ENCODE data around the gene PIGS.

The PIGS gene

DNA sequence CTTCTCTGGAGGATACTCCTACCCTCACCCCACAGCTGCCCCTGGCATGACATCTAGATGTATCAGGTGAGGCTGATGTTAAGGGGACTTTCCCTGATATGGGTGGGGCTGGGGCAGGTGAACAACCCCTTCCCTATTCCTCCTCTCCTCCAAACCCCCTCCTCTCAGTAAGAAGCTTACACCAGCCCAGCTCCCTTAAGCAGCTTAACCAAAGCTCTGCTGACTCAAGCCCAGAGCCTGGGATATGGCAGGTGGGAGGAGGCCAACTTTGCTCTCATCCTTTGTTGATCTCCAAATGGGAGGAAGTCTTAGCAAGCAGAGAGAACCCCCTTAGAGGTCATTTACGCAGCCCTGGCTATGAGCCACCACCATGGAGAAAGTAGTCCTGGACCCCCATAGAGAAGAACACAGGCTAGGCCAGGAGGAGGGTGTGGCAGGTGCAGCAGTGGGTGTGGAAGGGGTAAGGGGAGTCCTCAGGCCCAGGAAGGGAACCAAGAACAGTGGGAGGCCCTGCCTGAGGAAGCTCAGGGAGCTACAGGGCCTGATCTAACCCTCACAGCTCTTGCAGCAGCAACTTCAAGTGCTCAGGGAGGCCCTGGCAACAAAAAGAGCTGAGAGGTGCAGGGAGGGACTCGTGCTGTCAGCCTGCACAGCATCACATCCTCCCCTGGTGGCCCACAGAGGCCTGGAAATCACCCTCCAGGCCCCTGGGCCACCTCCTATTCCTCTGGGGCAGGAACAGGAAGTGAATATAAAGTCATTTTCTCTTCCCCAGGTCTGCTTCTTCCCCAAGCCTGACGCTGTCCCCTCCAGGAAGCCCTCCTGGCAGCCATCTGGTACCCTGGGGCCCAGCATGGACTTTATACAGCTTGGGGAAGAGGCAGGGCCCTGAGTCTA, 21.8 kb downstream of the PIGS start:
- DNase-seq, result no peak

DNA sequence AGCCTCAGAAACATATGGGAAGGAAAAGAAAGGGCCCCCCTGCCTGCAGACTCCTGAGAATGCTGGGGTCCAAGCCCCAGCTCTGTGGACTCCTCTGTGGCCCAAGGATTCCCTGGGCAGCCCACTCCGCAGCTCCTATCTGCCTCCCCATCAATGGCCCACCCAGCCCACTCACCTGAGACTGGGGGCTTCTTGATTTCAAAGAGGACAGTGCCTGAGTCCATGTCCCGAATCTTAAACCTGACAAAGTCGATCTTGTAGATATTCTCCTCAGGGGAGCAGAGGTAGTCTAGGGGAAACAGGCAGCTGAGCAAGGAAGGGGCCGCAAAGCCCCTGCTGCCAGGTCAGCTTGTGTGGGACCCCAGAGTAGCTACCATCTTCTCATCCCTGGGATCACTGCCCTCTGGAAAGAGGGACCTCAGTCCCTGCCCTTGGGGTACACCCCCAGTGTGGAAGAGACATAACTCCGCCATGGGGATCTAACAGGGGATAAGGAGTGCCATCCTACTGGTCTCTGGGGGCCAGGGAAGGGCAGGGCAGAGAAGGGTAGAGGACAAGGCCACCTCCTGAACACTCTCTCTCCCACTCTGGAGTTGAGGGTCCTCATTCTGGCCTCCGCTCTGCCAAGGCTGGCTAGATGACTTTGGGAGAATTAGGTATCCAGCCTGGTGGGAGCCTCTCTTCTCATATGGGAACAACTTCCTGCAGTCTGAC, 22.8 kb downstream of the PIGS start:
- DNase-seq, result no peak

DNA sequence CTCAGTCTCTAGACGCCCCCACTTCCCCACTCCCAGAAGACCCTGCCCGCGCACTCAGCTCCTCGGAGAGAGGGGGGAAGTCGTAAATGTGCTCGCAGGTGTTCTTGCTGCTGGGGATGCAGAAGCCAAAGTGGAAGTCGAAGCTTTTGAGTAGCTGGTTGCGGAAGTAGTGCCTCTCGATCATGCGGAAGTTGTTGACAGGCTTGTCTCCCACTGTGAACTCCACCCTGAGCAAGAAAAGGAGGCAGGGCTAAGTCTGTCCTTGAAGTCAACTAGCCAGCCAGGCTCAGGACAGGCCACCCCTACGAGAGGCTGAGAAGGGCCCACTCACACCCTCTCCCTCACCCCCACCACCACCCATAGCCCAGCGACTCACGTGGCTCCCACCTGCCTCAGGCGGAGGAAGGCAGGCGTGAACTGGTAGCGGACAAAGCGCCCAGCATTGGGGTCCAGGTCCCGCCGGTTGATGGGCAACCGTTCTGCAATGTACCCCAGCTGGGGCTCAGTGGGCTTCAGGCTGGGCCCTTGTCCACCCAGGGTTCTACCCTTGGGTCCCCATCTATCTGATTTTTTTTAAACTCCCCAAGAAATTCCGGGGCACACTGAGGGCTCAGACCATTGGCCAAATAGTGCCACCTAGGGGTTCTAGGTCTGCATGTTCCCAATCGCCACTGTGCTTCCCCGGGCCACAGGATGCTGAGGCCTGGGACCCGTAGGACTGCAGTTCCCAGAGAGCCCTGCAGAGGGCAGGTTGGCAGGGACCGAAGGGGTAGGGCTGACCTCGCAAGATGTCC, 23.5 kb downstream of the PIGS start:
- peak; percentile 72 for DNase-seq

DNA sequence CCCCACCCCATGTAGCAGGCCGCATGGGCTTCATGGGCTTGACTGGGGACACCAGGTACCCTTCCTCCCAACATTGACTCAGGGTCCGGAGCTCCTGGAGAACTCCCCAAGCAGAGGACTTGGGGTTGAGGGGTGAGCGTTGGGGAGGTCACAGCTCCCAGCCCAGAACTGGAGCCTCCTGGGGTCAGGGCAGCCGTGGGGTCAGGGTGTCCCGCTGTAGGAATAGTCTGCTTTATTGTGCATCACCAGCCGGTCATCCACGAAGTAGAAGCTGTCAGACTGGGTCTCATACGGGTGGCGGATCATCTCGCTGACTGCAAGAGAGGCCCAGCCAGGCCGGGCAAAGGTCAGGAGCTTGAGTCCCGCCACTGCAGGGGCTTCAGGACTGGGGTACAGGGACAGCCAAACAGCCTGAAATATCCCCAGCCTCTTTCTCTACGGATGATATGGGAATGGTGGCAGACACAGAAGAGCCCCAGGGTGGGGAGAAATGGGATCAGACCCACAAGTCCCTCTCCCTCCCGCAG, 24.2 kb downstream of the PIGS start:
- no peak for DNase-seq

DNA sequence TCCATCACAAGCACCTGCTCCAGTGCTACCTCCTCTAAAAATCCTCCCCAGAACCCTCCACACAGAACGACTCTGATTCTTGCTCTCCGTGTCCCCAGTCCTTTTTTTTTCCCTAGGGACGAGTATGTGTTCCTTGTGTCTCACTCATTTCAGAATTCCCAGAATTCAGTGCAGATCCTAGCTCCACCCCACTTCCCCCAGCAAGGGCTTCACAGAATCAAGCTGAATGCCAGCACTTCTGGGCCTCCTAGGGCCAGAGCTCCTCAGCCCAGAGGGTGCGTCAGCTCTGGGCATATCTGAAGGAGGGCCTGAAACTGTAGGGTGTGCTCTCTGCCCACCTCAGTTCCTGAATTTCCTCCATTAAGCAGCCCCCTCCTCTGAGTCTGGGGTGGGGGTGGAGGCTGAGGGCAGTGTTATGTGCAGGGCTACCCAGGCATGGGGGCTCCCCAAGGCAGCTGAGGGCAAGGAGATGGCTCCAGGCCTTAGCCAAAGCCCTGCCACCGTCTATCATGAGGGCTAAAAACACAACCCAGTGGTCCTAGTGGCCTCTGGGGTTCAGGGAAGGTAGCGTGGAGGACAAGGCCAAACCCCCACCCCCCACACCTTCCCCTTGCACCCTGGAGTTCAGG, 25.4 kb downstream of the PIGS start:
- peak; percentile 22 for DNase-seq

DNA sequence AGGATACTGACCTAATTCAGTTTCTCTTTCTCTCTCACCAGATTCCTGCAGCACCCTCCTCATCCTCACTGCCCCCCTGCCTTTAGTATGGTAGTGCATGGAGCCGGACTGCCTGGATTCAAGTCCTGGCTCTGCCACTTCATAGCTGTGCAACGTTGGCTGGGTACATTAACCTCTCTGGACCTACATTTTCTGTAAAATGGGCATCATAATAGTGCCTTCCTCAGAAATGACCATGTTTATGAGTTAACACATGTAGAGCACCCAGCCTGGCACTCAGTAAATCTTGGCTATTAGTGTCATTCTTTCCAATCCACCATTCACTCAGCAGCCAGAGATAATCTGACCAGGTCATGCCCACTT, 26.2 kb downstream of the PIGS start:
- DNase-seq, result no peak

- no peak for DNase-seq
Observed at GRCh38 chr17:28544402-28545140, 26.8 kb downstream of the PIGS start.

GRCh38 chr17:28541439-28541838, 29.9 kb downstream of the PIGS start:
- no peak for DNase-seq

DNA sequence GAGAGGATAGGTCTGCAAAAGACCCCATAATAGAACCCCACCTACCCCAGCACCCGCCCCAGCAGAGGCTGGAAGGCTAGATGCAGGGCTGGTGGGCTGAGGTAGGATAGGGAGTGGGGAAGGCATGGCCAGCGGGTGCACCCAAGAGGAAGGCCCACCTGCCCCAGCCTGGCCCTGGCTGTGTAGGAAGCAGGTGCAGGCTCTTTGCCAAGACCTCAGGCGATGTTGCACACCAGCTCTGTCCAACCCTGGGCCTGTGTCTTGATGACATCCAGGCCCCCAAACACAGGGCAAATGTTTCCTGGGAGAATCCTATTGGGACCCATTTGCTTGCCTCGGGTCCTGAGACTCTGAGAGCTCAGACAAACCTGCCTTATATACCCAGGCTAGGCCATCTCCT, 31.1 kb downstream of the PIGS start:
- no peak for DNase-seq

GRCh38 chr17:28538296-28538895, 32.9 kb downstream of the PIGS start:
- DNase-seq, result no peak

DNA sequence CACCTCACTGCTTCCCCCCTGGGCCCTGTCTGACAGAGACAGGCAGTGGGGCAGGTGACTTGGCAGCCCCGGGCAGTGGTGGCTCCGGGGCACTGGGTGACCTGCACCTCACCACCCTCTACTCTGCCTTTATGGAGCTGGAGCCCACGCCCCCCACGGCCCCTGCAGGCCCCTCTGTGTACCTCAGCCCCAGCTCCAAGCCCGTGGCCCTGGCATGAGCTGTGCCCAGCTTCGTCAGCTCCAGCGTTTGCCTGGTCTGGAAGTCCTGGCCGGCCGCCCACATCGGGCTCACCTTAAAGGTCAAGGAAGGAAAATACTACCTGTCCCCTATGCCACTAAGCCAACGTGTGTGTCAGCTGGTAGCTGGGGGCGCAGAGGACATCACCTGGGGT, 34.1 kb downstream of the PIGS start:
- no peak for DNase-seq

DNA sequence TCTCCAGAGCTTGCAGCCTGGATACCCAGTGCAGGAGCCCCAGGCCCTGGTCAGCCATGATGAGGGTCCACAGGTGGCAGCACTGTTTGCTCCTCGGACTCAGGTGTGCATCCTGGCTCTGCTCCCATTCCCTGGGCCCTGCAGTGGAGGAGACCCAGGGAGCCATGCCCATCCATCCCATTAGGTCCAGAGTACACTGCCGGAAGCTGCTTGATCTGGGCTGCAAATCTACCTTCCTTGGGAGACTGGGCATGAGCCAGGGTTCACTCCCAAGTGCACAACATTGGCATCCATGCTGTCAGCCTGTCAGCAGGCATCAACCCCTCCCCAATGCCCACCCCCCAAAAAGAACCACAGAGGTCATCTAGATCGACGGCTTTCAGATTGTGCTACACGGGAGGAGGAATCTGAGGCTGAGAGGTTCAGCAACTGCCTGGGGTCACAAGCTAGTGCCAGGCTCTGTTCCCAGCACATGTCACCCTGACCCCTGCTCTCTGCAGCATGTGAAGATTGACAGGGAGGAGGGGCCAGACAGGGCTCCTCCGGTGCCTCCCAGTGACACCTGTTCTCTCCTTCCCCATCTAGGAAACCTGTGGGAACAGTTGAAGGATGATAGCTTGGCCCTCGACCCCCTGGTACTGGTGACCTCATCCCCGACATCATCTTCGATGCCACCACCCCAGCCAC, 34.6 kb downstream of the PIGS start:
- DNase-seq, result no peak

DNA sequence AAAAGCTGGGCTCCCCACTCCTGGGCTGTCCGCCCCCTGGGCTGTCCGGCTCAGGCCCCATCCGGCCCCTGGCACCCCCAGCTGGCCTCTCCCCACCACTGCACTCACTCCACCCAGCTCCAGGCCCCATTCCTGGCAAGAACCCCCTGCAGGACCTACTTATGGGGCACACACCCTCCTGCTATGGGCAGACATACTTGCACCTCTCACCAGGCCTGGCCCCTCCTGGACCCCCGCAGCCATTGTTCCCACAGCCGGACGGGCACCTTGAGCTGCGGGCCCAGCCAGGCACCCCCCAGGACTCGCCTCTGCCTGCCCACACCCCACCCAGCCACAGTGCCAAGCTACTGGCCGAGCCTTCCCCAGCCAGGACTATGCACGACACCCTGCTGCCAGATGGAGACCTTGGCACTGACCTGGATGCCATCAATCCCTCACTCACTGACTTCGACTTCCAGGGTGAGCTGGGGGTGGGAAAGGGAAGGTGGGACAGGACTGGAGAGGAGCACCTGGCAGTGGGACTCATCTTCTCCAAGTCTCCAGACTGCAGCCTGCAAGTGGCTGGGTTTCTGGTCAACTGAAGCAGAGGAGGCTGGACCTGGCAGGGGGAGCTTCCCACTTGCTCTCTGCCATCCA, 36.5 kb downstream of the PIGS start:
- DNase-seq, result no peak

DNA sequence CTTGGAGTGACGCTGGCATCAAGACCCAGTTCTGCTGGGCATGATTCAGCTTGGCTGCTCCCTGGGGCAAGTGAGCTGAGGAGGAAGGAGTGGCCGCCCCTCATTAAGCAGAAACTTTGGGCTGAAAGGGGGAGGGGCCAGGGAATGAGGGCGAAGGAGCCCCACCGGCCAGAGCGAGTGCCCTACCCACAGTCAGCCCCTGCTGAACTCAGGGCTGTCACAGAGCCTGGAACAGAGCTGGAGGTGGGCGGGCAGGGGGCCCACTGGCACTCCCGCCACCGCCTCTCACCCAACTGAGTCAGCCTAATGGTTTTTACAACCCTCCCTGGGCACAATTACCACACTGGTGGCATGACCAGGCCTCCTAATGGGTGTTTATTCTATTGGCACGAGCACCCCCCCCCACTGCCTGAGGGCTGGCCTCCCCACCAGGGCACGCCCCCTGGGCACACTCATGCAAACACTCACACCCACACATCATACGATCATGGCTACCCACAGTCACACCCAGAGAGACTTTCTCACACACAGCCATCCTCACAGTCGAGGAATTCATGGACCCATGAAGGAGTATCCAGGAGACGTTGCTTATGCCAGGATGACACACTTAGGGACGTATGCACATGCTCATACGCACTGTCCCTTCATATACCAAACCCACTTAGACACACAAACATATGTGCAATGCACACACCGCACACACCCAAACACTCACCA, 38.1 kb downstream of the PIGS start:
- DNase-seq, result no peak

GRCh38 chr17:28532050-28532960, 39.0 kb downstream of the PIGS start:
- DNase-seq, result no peak

DNA sequence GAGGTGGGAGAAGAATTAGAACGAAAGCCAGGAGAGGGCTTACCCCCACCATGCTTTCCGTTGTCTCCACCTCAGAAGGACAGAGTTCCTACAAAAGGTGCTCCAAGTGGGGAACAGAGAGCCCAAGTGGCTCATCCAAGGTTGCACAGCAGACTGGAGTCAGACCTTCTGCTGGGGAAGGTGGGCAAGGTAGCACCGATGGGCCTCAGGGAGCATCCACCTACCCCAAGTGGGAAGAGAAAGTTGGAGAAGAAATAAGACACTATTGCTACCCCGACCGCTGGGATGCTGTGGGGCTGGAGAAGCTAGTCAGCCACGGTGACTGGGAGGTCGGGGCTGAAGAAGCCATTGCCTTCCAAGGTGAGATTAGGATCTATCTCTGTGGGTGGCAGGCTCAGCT, 40.4 kb downstream of the PIGS start:
- DNase-seq, result no peak

DNA sequence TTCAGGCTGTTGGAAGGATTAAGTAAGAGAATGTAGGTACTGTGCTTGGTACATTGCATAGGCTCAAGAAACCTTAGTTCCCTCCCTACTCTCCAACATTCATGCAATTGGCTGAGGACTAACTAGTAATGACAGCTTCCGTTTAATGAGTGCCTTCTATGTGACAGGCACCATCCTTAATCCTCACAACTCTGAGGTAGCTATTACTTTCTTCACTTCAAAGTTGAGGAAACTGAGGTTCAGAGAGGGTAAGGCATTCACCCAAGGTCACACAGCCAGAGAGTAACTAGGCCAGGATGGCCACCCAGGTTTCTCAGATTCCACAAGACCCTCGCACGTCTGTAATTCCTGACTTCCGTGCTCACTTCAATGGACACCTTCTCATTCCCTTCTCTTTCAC, 41.1 kb downstream of the PIGS start:
- no peak for DNase-seq

DNA sequence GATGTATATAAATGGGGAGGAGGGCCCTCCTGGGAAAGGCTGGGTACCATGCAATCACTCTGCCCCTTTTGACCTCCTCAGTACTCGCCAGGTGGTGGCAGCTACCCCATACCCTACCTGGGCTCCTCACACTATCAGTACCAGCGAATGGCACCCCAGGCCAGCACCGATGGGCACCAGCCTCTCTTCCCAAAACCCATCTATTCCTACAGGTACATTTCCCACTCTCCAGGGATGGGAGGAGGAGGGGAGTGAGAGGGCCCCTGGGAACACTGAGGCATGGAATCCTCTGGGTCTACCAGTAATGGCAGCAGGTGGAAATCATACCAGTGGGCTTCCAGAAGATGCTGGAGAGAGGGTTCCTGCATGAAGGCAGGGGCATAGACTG, 42.3 kb downstream of the PIGS start:
- DNase-seq, result no peak
